Glomerular visceral epithelial cell (primary cell): ENCODE data around the gene RIOX2.
"Not testable (repeated sequence)": the region's sequence is repeated elsewhere in the genome, so short reads cannot be mapped to it uniquely, and the experiment has no call there.

ENCODE experiments used
- DNase-seq: peaks from one replicate; pipeline ENCODE4 v3.0.0-alpha.2; 2016; ENCODE audit errors: extremely low spot score

Gene RIOX2

DNA sequence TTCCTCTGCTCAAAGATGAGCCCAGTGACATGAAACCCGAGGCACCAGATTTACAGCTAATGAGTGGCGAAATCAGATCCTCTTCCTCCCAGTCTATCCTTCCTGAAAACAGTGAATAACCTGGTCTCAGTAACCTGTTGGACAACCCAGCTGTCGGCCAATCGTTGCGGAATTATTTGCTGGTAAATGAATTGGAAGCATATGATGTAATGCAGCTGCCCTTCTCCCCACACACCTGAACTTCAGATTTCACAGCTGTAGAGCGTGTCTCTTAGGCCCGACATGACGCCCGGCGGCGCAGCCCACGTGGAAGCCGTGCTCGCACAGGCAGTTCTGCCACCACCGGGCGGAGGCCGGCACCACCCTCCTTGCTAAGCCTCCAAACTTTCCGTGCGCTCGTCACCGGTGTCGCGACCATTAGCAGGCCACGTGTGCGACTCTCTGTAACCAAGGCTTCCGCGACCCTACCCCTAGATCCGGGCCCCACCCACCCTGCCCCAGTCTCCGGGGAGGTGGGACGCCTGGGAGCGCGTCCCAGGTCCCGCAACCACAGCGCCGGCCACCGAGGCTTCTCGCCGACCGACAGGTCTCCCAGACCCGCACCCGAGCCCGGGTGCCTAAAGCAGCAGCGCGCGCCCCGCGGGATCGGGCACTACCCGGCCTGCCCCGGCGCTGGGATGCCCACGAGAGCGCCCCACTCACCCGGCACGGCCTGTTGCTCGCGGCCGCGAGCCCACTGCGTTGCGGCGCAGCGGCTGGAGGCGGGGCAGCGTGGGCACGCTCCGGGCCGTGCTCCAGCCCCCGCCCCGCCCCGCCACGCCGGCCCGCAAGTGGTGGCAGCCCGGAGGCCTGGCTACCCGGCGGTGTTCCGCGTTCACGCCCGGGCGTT is at the start of gene RIOX2:
Gene RIOX2, minus strand, starts transcription at position 753 of the 889 bp plus-strand sequence. CDS start 4,838 bp downstream, outside the sequence.
- DNase-seq: peak; percentile 73

DNA sequence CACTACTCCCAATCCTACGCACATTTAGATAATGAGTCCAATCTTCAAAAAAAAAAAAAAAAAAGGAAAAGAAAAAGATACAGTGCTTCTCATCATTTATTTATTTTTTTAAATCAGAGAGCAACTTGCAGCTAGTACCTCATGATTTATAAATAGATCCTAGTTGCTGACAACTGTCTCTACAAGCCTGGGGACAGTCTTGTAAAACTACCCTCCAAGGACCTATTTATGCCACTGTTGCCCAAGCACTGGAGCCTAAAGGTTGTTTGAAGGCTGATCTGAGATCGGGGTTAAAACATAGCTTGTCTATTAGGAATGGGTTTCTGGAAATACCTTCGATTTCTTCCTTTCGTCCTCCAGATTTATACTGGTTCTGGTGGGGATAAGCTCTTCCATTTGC is 48.2 kb upstream of the RIOX2 start:
- no peak for DNase-seq

DNA sequence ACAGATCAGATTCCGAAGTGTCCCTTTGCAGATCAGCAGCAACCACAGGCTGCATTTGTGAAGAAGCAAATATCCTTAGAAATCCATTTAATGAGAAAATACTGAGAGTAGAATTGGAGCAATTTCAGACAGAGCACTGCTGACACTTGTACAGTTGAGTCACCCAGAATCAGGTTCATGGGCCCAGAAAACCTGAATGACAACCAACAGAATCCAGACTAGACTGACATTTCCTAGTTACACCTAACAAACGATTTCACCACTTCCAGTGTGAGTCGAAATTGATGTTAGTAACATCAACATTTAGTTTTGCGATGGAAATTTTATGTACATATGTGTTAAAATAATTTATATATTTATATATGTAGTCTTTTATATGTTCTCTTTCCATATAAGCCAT is 46.1 kb upstream of the RIOX2 start:
- no peak for DNase-seq

DNA sequence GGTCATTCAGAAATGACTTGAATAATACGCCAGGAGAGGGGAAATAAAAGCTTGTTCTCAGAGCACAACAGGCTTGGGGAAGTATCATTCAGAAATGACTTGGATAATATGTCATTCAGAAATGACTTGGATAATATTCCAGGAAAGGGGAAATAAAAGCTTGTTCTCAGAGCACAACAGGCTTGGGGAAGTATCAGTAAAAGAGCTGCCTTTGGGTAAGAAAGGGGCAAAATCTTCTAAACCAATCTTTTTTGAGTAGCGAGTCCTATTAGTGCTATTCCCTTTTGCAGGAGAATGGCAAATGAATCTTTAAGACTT is 42.0 kb upstream of the RIOX2 start:
- no peak for DNase-seq

DNA sequence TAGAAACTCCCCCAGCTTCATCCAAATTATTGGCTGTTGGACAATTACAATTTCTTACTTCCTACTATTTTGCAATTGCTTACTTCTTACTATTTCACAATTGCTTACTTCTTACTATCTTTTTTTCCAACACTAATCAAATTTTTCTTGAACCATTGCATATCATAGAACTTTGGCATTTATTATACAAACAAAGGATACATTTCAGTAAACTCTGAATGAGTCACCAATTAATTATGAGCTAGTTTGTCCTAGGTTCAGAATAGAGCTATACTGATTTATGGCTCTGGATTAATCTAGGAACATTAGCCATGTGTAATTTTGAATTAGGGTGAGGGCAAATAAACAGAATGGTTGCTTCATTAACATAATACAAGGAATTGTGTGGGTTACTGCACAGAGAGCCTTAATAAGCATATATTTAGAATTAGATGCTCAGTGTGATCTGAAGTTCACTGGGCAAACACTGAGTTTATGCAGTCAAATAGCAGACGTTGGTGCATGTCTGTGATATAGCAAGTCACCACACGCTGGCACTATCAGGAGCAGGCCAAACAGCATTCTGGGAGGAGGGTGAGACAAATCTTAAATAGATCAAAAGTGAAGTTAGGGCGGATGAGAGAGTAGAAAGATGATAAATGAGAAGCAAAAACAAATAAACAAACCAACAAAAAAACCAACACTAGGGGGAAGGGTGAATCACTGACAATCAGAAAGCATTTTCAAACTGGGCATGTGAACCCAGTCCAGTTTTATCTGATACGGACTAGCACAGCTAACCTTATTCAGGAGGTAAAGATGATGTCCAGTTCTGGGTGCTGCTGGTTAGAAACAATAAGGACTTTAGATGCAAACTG is 41.4 kb upstream of the RIOX2 start:
- DNase-seq: no peak

DNA sequence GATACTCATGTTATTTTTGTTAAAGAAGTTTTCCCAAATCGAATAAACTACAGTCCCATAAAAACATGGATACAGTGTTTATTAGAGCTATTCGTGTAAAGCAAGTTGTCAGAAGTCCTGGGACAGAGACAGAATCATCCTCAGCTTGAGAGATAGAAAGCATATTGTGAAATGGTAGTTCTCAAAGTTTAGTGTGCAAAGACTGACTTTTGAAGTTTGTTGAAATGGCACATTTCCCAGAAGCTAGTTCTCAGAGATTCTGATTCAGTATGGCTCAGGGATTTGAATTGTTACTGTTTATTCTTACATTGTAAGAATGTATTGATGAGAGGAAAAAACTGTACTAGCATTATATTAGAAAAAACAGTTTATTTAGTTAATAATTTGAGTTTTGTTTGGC is 40.7 kb upstream of the RIOX2 start:
- DNase-seq: no peak

DNA sequence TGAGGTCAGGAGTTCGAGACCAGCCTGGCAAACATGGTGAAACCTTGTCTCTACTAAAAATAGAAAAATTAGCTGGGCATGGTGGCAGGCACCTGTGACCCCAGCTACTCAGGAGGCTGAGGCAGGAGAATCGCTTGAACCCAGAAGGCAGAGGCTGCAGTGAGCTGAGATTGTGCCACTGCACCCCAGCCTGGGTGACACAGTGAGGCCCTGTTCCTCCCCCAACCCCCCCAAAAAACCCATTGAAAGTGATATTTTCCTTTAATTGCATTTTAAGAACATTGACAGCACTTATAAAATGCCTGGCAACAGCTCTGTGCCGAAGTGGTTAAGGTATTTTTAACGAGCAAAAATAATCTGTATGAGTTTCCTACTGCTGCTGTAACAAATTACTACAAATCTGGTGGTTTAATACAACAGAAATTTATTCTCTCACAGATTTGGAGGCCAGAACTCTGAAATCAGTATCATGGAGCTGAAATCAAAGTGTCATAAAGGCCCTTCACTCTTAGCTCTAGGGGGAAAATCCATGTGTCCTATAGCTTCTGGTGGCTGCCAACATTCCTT is 38.7 kb upstream of the RIOX2 start:
- not testable (repeated sequence) for DNase-seq

DNA sequence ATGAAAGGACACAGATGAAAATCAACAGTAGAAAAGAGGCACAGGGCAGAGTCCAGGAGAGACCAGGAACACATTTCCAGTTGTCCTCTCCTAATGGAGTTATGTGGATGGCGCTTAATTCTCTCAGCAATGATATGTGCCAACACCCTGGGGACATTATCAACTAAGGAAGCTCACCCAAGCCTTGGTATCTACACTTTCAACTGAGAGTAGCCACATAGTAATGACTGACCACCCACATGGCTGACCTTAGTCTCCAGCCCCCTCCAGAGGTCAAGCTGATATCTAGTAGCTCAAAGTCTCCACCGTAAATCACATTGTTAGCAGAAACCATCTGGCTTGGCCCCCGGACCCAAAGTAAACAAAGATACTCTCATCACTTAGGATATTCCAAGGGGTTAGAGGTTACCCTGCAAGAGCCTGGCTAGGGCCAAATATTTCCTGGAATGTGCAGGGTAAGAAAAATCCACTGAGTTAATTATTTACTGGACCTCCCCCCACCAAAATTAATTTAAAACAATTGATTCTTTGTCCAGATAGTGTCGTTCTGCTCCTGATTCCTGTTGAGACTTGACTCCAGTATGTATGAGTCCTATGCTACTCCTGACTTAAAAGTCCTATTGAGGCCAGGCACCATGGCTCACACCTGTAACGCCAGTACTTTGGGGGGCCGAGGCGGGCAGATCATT is 38.1 kb upstream of the RIOX2 start:
- DNase-seq: no peak

DNA sequence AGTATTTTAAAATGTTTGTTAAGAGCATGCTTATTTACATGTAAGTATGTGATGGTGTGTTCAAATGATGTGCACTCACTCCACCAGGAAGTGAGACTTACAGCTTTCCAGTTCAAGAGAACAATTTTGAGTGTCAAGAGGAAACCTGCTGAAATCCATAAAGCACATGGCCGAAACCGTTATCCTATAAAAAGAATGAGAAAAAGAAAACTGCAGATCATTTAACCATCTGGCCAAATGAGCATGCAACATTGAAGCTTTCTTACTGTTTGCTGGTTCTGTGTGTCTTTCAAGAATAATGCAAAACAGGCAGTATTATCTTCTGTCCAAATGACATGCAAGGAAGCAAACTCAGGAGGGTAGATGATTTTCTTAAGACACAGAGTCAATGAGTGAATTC is 36.6 kb upstream of the RIOX2 start:
- no peak for DNase-seq

DNA sequence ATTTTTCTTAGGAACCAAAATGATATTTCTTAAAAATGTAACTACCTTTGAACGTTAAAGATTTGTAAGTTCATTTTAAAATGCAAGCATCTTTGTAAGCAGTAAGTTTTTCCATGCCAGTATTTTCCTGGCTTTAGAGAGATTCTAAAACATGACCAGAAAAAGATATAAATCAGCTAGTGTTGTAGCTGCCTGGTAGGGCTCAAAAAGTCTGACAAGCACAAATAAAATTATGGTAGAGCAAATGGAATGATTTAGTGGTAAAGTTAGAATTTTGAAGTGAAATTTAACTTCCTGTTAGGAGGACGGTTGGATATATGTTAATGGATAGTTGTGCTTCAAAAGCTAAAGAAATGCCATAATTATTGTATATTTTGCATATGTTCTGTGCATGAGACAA is 33.2 kb upstream of the RIOX2 start:
- DNase-seq: no peak

DNA sequence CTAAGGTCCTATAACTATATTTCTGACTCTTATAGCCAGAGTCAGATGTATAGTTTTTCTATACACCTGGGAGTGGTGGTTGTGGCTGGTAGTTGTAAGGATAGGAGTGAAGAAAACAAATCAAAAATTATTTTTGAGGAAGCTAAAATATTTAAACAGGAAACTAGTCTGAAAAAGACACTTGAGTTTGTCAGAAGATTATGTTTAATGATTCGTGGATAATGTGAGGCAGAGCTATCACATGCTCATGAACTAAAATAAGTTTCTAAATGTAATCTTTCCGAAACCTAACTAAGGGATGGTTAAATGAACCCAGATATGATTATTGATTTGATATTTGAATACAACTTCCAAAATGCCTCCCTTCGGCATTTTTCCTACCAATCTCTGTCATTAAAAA is 32.5 kb upstream of the RIOX2 start:
- no peak for DNase-seq

DNA sequence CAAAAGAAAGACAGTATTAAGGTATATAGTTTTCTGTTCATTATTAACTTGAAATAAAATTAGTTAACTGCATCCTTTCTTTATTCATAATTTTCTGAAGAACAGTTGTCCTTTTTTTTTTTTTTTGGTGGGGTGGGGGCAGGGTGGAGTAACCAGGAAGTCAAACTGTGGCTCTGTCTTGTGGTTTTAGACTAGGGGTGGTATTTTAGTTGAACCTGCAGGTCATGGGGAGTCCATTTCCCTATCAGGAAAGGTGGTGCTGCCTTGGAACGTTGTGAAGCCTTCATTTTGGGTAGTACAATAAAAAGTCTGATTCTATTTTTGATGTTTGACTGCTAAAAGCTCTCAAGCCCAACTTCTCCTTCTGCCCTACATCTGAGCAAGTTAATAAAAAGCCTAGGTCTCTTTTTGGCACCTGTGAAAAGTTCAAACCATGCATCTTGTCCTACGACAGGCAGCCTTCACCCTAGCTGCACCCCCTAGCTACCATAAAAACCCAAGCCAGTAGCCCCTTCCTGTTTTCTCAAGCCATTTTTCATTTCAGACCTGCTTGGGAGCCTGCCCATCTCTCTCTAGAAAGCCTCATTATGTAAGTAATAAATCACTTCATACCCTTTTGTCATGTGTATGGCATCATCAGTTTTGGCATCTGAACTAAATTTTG is 31.2 kb upstream of the RIOX2 start:
- no peak for DNase-seq

DNA sequence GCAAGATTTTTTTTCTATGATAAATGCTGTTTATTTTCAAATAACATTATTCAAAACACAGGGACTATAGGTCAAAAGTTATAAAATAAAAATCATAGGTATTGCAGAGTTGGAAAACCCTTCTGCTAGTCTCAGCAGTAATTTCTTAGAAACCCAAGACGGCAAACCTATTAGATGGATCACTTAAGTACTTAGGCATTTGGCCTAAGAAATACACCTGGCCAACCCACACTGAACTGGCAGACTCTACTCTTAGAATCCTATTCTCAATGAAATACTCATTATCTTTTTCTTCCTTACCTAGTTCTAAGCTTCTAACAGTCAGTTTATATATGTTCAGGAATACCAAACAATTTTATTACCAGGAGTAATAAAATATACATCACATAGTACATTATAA is 30.5 kb upstream of the RIOX2 start:
- DNase-seq: no peak

DNA sequence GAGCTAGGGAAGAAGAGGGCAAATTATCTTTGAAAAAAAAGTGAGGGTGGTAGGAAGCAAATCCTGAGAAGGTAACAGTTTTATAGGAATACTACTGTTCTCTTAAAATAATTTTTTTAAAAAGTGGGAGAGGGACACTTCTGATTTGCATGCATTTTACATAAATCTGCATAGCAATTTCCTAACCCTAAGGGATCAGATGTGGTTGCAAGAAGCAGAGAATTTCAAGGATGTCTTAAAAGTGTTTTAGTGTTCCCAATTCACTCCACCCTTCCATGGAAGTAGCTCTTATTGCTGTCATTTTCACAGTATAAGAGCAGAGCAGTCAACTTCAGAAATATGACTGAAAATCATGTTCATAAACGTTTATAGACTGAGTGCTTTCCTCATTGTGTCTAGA is 27.8 kb upstream of the RIOX2 start:
- DNase-seq: no peak

DNA sequence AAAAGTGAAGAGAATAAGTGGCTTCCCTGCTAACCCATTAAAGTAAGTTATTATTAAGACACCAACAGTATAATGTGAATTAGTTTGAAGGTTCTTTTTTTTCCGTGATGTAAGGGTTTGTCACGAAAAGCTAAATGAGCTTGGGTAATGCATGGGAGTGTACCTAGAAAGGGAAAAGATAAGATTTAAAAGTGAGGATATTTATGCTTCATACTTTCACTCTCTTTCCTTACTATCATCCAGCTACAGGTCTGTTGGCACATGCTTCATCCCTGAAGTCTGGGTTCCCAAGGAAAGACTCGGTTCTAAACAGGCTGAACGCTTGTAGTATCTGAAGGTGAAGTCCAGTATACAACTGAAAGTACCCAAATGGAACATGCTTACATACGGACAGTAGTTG is 26.9 kb upstream of the RIOX2 start:
- no peak for DNase-seq

DNA sequence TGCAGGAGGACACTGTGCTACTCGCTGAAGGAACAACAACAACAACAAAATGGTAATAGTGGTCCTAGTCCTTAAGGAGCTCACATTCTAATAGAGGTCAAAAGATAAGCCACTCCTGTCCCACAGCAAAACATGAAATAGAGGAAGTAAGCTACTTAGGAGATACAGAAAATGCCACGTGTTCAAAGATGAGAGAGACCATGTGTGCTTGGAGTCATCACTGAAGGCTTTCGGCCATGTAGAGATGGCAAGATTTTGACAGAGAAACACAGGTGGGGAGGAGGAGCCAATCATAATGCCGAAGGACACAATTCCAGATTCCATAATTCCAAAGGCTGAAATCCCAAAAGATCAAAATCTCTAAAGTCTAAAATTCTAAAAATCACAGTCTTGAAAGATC is 24.8 kb upstream of the RIOX2 start:
- DNase-seq: no peak

DNA sequence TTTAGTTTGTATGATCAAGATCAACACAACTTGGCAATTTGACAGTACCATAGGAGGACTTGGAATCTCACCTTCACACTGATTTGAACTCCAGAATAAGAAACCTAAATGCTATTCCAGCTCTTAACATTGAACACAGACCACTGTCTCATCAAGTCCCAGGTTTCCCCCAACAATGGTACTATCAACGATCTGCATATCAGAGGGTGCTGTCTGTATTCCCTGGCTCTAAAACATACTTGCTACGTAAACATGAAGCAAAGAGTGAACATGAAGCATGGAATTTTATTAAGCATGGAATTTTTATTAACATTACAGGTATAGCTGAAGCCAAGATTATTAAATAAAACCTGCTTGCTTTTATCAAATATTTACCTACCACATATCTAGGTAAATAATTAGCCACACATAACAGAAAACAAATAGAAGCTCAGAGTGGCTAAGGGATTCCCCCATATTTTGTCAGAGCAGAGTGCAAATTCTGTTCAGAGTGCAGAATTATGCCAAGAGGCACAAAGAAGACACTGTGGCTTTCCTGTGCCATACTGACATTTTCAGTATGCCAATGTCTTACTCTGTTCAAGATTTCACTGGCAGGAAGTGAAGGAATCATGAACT is 22.2 kb upstream of the RIOX2 start:
- no peak for DNase-seq

DNA sequence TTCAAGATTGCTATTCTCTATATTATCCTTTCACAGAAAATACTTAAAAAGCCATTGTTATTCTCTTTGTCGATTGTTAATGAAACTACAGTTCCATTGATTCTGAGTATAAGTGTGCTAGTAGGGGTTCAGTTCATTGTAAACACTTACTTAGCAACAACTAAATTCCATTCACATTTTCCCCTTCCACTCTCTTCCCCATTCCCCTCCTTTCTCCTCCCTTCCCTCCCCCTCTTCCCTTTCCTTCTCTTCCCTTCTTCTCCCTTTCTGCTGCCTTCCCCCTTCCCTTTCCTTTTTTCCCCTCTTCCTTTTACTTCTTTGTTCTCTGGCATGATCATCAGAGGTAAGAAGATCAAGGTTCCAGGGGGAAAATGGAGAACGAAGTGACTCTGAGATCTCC is 21.3 kb upstream of the RIOX2 start:
- no peak for DNase-seq

DNA sequence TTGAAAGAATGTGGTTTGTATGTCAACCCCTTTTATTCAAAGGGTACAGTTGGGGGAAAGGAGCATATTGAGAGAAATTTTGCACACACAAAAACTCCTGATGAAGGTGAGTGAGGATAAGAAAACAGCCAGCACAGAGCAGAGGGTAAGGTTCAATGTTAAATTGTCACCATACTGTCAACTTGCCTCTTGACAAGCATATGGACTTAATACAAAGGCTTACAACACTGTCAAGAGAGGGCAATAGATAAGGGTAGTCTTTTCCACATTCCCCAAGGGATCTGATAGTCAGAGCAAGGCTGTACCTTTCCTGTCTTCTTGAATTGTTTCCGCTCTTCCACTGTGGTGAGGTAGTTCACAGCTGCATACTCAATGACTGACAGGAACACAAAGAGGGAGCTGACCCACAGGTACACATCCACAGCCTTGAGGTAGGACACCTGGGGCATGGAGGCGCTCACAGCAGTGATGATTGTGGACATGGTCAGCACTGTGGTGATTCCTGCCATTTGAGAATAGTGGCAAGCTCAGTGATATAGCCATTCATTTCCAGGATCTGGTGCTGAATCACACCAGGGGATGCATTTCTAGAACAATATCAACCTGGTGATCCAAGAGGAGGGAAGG is 20.4 kb upstream of the RIOX2 start:
- DNase-seq: no peak

DNA sequence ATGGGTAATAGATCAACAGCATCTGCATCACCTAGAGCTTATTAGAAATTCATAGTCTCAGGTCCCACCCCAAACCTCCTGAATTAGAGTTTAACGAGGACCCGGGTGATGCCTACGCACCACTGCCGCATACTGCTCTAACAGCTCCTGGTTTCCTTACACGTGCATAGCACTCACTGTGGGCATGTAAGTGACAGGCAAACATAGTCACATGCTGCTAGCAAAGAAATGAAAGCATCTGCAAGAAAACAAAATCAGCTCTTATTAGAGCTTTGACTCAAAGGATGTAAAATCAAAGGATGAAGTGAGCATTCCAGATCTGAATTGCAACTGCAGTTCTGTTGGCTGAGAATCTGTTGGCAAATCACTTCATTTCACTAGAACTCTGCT is 19.1 kb upstream of the RIOX2 start:
- DNase-seq: no peak
